OCI-LY1 (cell line): Measurements from ENCODE around the gene MED1.
"Not testable (repeated sequence)": the region's sequence is repeated elsewhere in the genome, so short reads cannot be mapped to it uniquely, and the experiment has no call there.

Source experiments
- EZH2 ChIP-seq: fragments of 200-600 bp; sonication (generic), shearing (Covaris generic); IDR thresholded peaks from 2 replicates; pipeline ENCODE4 v1.8.0; 2017; ENCODE audit warnings: borderline replicate concordance, mixed run types, mild to moderate bottlenecking, antibody characterized with exemption, low read length, moderate library complexity, mixed read lengths
- TF ChIP-seq, protein P1 (sequence below): fragments of 200-600 bp; sonication (generic), shearing (Covaris generic); IDR thresholded peaks from 2 replicates; pipeline ENCODE4 v1.5.1; 2017; ENCODE audit warnings: mild to moderate bottlenecking, antibody characterized with exemption, low read length, moderate library complexity, mixed read lengths

DNA sequence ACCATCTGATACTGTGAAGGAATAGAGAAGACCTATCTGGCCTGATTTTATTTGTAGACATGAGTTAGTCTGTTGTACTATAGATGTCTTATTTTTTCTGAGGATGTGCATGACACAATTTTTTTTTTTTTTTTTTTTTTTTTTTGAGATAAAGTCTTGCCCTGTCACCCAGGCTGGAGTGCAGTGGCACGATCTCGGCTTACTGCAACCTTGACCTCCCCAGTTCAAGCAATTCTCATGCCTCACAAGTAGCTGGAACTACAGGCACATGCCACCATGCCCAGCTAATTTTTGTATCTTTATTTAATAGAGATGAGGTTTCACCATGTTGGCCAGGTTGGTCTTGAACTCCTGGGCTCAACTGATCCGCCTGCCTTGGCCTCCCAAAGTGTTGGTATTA lies 36.4 kb upstream of the MED1 start:
- TF ChIP-seq, protein P1, sequence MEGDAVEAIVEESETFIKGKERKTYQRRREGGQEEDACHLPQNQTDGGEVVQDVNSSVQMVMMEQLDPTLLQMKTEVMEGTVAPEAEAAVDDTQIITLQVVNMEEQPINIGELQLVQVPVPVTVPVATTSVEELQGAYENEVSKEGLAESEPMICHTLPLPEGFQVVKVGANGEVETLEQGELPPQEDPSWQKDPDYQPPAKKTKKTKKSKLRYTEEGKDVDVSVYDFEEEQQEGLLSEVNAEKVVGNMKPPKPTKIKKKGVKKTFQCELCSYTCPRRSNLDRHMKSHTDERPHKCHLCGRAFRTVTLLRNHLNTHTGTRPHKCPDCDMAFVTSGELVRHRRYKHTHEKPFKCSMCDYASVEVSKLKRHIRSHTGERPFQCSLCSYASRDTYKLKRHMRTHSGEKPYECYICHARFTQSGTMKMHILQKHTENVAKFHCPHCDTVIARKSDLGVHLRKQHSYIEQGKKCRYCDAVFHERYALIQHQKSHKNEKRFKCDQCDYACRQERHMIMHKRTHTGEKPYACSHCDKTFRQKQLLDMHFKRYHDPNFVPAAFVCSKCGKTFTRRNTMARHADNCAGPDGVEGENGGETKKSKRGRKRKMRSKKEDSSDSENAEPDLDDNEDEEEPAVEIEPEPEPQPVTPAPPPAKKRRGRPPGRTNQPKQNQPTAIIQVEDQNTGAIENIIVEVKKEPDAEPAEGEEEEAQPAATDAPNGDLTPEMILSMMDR, result not testable (repeated sequence)
- TF ChIP-seq EZH2, result not testable (repeated sequence)
